ENCODE results near the gene FLVCR2. TPM values are rescaled to one million over a fixed set of nuclear protein-coding genes. Genes with fewer than 3 reads are reported as not detected.

Gene FLVCR2
- total RNA-seq, 4 donors from 2014 or later: 2.5 to 7.5 (median 4.6) TPM

DNA sequence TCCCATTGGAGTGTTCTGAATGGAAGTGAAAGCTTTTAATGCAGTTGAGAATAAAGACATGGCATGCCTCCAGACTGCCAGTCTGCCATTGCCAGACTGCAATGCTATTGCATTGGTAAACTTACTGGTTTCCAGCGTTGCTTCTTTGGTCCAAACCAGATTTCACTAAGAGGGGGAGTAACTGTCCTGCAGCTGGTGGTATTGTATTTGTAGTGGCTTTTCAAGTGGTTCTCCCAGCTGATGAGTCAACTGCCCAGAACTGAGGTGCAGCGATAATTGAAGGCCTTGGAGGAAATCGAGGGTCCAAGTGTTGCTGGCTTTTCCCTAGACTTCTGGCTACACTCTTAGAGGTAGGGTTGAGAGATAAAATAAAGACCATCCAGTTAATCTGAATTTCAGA is 50.4 kb downstream of the FLVCR2 start:
- Histone ChIP-seq H3K36me3 (no peaks in the 10 kb centered on the region), H3K27me3 (no peaks in the 10 kb centered on the region), H3K4me1 (no peaks in the 10 kb centered on the region), H3K9me3 (no peaks in the 10 kb centered on the region), H3K27ac (replicated peaks in 1 of 4) (no peak overlapping the region), H3K4me3 (no peak overlapping the region)
- intact Hi-C loops (cut with DNase I): no loop called here
- 92% methylated on average over 3 of the region's 3 CpGs for WGBS
- no peak for DNase-seq (ENCODE audit: extremely low spot score)
- TF ChIP-seq POLR2AphosphoS5 (IDR thresholded peaks at IDR 0.05): no peak
- no peak for TF ChIP-seq POLR2A (IDR thresholded peaks at IDR 0.05; ENCODE audit: low read depth)
- TF ChIP-seq EP300 (IDR thresholded peaks at IDR 0.05): no peak
- TF ChIP-seq, protein P1, sequence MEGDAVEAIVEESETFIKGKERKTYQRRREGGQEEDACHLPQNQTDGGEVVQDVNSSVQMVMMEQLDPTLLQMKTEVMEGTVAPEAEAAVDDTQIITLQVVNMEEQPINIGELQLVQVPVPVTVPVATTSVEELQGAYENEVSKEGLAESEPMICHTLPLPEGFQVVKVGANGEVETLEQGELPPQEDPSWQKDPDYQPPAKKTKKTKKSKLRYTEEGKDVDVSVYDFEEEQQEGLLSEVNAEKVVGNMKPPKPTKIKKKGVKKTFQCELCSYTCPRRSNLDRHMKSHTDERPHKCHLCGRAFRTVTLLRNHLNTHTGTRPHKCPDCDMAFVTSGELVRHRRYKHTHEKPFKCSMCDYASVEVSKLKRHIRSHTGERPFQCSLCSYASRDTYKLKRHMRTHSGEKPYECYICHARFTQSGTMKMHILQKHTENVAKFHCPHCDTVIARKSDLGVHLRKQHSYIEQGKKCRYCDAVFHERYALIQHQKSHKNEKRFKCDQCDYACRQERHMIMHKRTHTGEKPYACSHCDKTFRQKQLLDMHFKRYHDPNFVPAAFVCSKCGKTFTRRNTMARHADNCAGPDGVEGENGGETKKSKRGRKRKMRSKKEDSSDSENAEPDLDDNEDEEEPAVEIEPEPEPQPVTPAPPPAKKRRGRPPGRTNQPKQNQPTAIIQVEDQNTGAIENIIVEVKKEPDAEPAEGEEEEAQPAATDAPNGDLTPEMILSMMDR (IDR thresholded peaks at IDR 0.05): no peak

DNA sequence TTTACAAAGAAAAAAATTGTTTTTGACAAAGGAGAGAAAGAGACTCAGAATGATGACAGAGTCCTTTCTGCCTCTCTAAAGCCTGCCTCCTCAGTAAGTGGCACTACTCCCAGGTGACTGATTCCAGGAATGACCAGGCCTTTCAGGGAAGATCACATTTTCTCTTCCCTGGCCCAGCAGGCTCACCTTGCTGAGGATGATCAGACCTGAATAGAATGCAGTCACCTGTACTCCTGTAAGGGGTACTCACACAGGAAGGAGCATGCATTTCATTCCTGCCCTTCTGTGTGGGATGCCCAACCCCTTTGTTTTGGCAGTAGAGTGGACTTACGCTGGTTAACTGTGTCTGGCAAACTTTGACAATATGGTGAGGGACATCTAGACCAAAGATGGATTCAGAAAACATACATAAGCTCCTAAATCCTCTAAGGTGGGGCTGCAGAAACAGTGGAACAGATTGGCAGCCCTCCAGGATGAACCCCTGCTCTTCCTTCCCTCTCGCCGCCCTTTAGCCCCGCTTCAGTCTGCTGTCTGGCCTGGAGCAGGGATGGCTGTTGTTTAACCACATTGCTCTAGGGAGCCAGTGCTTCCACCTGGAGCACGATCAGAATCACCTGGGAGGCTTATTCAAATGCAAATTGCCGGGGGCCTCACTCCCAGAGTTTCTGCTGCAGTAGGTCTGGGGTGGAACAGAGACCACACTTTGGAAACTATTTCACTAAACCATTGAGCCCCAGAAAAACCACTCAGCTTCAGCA is 52.5 kb downstream of the FLVCR2 start:
- WGBS: 85% methylated on average over 6 of the region's 6 CpGs
- Histone ChIP-seq H3K36me3 (no peaks in the 10 kb centered on the region), H3K4me1 (no peaks in the 10 kb centered on the region), H3K27me3 (no peaks in the 10 kb centered on the region), H3K27ac (replicated peaks in 1 of 4) (no peak overlapping the region), H3K9me3 (no peaks in the 10 kb centered on the region), H3K4me3 (no peak overlapping the region)
- TF ChIP-seq POLR2A (IDR thresholded peaks at IDR 0.05; ENCODE audit: low read depth) (no peak), EP300 (IDR thresholded peaks at IDR 0.05) (no peak), POLR2AphosphoS5 (IDR thresholded peaks at IDR 0.05) (no peak)
- TF ChIP-seq, protein P1 (IDR thresholded peaks at IDR 0.05): no peak
- intact Hi-C loops (cut with DNase I): no loop called here
- no peak for DNase-seq (ENCODE audit: extremely low spot score)

DNA sequence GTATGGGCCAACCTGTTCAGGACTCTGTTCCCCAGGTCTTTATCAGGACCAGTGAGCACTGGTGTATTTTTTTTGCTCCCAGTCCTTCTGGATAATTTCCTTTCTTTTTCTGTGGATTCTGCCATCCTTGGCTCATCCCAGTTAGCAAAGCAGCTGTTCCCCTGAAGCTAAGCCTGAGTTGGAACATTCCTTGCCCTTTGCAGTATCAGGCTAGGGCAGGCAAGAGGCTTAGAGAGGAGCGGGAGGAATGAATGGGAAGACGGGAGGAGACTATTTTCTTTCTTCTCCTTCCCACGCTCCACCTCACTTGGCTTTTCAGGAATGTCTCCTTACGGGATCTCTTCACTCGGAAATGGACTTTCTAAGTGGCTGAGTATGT is 53.0 kb downstream of the FLVCR2 start:
- no peak overlapping the region for H3K4me3 ChIP-seq
- H3K36me3 ChIP-seq: no peaks in the 10 kb centered on the region
- H3K4me1 ChIP-seq: no peaks in the 10 kb centered on the region
- no peaks in the 10 kb centered on the region for H3K9me3 ChIP-seq
- H3K27me3 ChIP-seq: no peaks in the 10 kb centered on the region
- H3K27ac ChIP-seq (replicated peaks in 1 of 4): no peak overlapping the region
- intact Hi-C loops (cut with DNase I): no loop called here
- DNase-seq (ENCODE audit: extremely low spot score): no peak
- TF ChIP-seq POLR2A (IDR thresholded peaks at IDR 0.05; ENCODE audit: low read depth): no peak
- TF ChIP-seq EP300 (IDR thresholded peaks at IDR 0.05): no peak
- TF ChIP-seq, protein P1 (IDR thresholded peaks at IDR 0.05): no peak
- no peak for TF ChIP-seq POLR2AphosphoS5 (IDR thresholded peaks at IDR 0.05)
- 76% methylated on average over 5 of the region's 5 CpGs for WGBS

DNA sequence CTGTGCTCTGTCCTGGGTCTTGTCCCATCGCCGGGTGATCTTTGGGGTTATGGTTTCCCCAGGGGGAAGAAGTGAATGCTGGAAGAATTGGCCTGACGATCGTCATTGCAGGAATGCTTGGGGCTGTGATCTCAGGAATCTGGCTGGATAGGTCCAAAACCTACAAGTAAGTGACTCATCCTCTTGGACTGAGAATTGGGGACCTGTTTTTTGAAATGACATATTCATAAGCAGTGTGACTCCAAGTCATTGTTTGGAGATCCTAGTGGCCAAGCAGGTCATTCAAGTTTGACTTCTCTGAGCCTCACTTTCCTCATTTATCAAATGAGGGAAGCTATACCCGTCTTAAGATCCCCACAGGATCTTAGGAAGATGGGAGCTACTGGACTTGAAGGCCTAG is 56.4 kb downstream of the FLVCR2 start:
- Histone ChIP-seq H3K27me3 (no peaks in the 10 kb centered on the region), H3K4me1 (no peaks in the 10 kb centered on the region), H3K9me3 (no peaks in the 10 kb centered on the region), H3K27ac (replicated peaks in 1 of 4) (no peak overlapping the region), H3K4me3 (no peak overlapping the region), H3K36me3 (no peaks in the 10 kb centered on the region)
- 100% methylated on average over 5 of the region's 5 CpGs for WGBS
- no peak for DNase-seq (ENCODE audit: extremely low spot score)
- TF ChIP-seq POLR2A (IDR thresholded peaks at IDR 0.05; ENCODE audit: low read depth): no peak
- no peak for TF ChIP-seq POLR2AphosphoS5 (IDR thresholded peaks at IDR 0.05)
- no peak for TF ChIP-seq EP300 (IDR thresholded peaks at IDR 0.05)
- TF ChIP-seq, protein P1 (IDR thresholded peaks at IDR 0.05): no peak
- intact Hi-C loops (cut with DNase I): no loop called here
